Endothelial cell (in vitro differentiated cells): ENCODE measurements around the gene CNBP. TPM values are rescaled to one million over a fixed set of nuclear protein-coding genes. Genes with fewer than 3 reads are reported as not detected.
"Not testable (repeated sequence)": the region's sequence is repeated elsewhere in the genome, so short reads cannot be mapped to it uniquely, and the experiment has no call there.

Experiments
- DNase-seq: peaks from one replicate; pipeline ENCODE4 v3.0.0; 2021; ENCODE audit warnings: low spot score
- H3K27ac Mint-ChIP-seq: one replicate; pipeline ENCODE4 v1.8.0; 2021; ENCODE audit warnings: mixed read lengths, inconsistent platforms; ENCODE audit not compliant: unreplicated experiment
- H3K27me3 Mint-ChIP-seq: one replicate; pipeline ENCODE4 v1.8.0; 2021; ENCODE audit warnings: mild to moderate bottlenecking, moderate library complexity, mixed read lengths, inconsistent platforms; ENCODE audit not compliant: unreplicated experiment
- H3K36me3 Mint-ChIP-seq: one replicate; pipeline ENCODE4 v1.8.0; 2021; ENCODE audit warnings: mild to moderate bottlenecking, low read depth, mixed read lengths, inconsistent platforms; ENCODE audit not compliant: unreplicated experiment
- H3K4me1 Mint-ChIP-seq: one replicate; pipeline ENCODE4 v1.8.0; 2021; ENCODE audit warnings: mild to moderate bottlenecking, mixed read lengths, inconsistent platforms; ENCODE audit not compliant: unreplicated experiment
- H3K4me3 Mint-ChIP-seq: one replicate; pipeline ENCODE4 v1.8.0; 2021; ENCODE audit warnings: mild to moderate bottlenecking, mixed read lengths, inconsistent platforms; ENCODE audit not compliant: unreplicated experiment
- H3K9me3 Mint-ChIP-seq: one replicate; pipeline ENCODE4 v1.8.0; 2021; ENCODE audit warnings: mixed read lengths, inconsistent platforms; ENCODE audit not compliant: unreplicated experiment
- CTCF ChIP-seq: fragments of 200-600 bp; sonication (generic); IDR thresholded peaks from one replicate; pipeline ENCODE4 v1.5.0; 2021; ENCODE audit warnings: antibody characterized with exemption; ENCODE audit not compliant: unreplicated experiment
- total RNA-seq: library from RNA; stranded (reverse); fragmentation: NEBNext Ultra II Directional; extraction: Animal tissue kit (Norgen Biotek cat#: 25700); gene quantifications from one replicate; pipeline ENCODE4 v1.2.1, GENCODE V29; 2021; ENCODE audit not compliant: unreplicated experiment

CNBP gene
- total RNA-seq, 1 donor from 2014 or later, result 192 TPM

GRCh38 chr3:129185783-129186182 is 2.1 kb upstream of the CNBP start:
- peaks cover 9% of the 10 kb centered on the region for H3K36me3 Mint-ChIP-seq
- no peak for DNase-seq
- no peak overlapping the region for H3K27ac Mint-ChIP-seq
- H3K4me1 Mint-ChIP-seq, result peaks cover 15% of the 10 kb centered on the region
- no peak overlapping the region for H3K4me3 Mint-ChIP-seq
- H3K9me3 Mint-ChIP-seq, result no peaks in the 10 kb centered on the region
- no peak for TF ChIP-seq CTCF
- H3K27me3 Mint-ChIP-seq, result peaks cover 7% of the 10 kb centered on the region

- H3K27me3 Mint-ChIP-seq, DNase-seq, H3K4me3 Mint-ChIP-seq, H3K9me3 Mint-ChIP-seq, H3K27ac Mint-ChIP-seq: not testable (repeated sequence)
- H3K36me3 Mint-ChIP-seq, result peaks cover 14% of the 10 kb centered on the region
- peaks cover 22% of the 10 kb centered on the region for H3K4me1 Mint-ChIP-seq
Observed at GRCh38 chr3:129184784-129185542, 1.3 kb upstream of the CNBP start.

GRCh38 chr3:129184396-129184657 is 631 bp upstream of the CNBP start:
- Mint-ChIP-seq H3K4me3 (peak overlapping the region; percentile 98), H3K9me3 (no peaks in the 10 kb centered on the region), H3K27me3 (peaks cover 4% of the 10 kb centered on the region), H3K27ac (peak overlapping the region; percentile 87), H3K4me1 (peaks cover 22% of the 10 kb centered on the region), H3K36me3 (peaks cover 14% of the 10 kb centered on the region)
- DNase-seq, result no peak
- TF ChIP-seq CTCF, result no peak

- peaks cover 23% of the 10 kb centered on the region for H3K4me1 Mint-ChIP-seq
- H3K27ac Mint-ChIP-seq, result peak overlapping the region; percentile 93
- peaks cover 16% of the 10 kb centered on the region for H3K36me3 Mint-ChIP-seq
- H3K27me3 Mint-ChIP-seq, result peaks cover 4% of the 10 kb centered on the region
- no peak for DNase-seq
- no peak for TF ChIP-seq CTCF
- H3K4me3 Mint-ChIP-seq, result peak overlapping the region; percentile 98
- H3K9me3 Mint-ChIP-seq, result no peaks in the 10 kb centered on the region
Observed at GRCh38 chr3:129182390-129183185, 1.1 kb downstream of the CNBP start.

- H3K9me3 Mint-ChIP-seq, result no peaks in the 10 kb centered on the region
- peak overlapping the region; percentile 98 for H3K4me3 Mint-ChIP-seq
- H3K27ac Mint-ChIP-seq, result peak overlapping the region; percentile 93
- H3K4me1 Mint-ChIP-seq, result peaks cover 25% of the 10 kb centered on the region
- DNase-seq, result no peak
- TF ChIP-seq CTCF, result no peak
- H3K27me3 Mint-ChIP-seq, result peaks cover 4% of the 10 kb centered on the region
- H3K36me3 Mint-ChIP-seq, result peaks cover 18% of the 10 kb centered on the region
Observed at GRCh38 chr3:129181819-129182218, 1.9 kb downstream of the CNBP start.
